GM21381 (cell line): Measurements from ENCODE around the gene ZNF175.
A peak's percentile ranks its signal among the peaks of the same experiment; 100 is the strongest.

Source experiments
- ATAC-seq: cut with Tn5 transposase; IDR thresholded peaks from one replicate; pipeline ENCODE4 v1.9.1; 2021; ENCODE audit warnings: mild to moderate bottlenecking, moderate library complexity; ENCODE audit not compliant: unreplicated experiment

Gene ZNF175

DNA sequence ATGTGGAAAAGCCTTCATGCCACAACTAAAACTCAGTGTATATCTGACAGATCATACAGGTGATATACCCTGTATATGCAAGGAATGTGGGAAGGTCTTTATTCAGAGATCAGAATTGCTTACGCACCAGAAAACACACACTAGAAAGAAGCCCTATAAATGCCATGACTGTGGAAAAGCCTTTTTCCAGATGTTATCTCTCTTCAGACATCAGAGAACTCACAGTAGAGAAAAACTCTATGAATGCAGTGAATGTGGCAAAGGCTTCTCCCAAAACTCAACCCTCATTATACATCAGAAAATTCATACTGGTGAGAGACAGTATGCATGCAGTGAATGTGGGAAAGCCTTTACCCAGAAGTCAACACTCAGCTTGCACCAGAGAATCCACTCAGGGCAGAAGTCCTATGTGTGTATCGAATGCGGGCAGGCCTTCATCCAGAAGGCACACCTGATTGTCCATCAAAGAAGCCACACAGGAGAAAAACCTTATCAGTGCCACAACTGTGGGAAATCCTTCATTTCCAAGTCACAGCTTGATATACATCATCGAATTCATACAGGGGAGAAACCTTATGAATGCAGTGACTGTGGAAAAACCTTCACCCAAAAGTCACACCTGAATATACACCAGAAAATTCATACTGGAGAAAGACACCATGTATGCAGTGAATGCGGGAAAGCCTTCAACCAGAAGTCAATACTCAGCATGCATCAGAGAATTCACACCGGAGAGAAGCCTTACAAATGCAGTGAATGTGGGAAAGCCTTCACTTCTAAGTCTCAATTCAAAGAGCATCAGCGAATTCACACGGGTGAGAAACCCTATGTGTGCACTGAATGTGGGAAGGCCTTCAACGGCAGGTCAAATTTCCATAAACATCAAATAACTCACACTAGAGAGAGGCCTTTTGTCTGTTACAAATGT is 16.4 kb downstream of the ZNF175 start:
- no peak for ATAC-seq

DNA sequence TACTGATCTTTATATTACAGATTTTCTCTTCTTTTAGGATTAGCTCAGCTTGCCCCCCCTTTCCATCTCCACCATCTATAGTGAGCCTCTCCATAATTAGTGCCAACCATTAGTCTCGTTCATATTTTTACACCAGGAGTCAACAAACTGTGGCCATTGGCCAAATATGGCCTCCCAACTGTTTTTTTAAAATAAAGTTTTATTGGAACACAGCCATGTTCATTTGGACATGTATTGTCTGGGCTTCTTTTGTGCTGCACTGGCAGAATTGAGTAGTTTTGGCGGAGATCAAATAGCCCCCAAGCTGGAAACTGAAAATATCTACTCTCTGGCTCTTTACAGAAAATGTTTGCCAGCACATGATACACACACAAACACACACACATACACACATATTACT is 18.4 kb downstream of the ZNF175 start:
- no peak for ATAC-seq

DNA sequence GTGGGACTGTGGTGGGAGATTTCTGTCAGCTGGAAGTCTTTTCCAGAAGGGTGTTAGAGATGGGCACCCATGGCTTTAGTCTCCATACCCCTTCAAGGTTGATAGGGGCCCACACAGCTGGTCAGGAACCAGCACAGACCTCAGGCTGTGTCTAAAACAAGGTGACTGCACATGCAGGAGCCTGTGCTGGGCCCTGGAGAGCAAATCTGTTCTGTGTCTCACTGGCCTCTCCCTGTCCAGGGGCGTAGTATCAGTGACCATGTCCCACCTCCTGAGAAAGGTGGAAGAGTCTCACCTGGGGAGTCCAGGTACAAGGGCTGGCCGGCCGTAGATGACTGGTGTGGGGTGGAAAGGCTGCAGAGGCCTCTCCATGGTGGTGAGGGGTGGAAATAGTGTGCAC is 19.4 kb downstream of the ZNF175 start:
- no peak for ATAC-seq

DNA sequence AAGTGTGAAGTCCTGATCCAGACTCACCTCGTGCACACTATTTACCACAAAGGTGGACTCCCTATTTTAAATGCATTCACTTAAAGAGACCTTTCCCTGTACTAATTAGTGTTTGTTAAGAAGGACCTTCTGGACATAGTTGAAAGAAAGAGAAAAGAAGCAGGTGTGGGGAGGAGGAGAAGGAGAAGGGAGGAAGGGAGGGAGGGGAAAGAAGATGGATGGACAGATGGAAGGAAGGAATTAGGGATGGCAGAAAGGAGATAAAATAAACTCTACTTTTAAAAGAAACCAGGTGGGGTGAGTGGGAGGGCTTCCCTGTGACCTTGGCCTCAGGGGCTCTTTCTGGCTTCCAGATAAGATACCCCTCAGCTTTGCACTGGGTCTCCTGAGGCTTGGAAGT is 21.4 kb downstream of the ZNF175 start:
- ATAC-seq: no peak

DNA sequence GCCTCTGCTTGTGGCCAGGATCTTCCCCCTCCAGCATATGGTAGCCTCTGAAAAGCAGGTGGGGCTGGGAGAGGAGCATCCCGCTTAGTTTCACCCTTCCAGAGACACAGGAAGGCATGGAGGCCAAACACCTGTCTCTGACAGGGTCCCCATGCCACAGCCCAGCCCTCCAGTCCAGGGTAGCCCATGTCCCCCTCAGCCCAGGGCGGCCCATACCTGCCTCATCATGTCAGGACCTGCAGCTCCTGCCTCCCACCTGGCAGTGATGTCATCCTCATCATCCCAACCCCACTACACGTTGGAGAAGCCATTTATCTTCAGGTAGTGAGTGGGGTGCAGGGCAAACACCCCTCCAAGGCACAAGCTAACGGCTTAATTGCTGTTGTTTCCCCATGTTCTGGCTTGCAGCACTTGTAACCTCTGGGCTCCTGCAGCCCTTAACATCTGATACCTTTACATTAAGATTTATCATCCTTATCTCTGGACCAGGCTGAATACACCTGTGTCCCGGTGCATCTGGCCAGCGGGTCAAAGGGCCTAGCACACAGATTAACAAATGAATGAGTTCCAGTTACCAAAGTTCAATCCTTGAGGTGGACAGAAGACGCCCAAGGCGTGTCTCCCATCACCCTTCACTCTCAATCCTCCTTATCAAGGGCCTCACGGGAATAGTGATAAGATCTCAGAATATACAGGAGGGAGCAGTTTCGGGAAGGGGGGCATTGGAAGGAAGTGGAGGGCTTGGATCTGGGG is 22.2 kb downstream of the ZNF175 start:
- ATAC-seq: no peak

DNA sequence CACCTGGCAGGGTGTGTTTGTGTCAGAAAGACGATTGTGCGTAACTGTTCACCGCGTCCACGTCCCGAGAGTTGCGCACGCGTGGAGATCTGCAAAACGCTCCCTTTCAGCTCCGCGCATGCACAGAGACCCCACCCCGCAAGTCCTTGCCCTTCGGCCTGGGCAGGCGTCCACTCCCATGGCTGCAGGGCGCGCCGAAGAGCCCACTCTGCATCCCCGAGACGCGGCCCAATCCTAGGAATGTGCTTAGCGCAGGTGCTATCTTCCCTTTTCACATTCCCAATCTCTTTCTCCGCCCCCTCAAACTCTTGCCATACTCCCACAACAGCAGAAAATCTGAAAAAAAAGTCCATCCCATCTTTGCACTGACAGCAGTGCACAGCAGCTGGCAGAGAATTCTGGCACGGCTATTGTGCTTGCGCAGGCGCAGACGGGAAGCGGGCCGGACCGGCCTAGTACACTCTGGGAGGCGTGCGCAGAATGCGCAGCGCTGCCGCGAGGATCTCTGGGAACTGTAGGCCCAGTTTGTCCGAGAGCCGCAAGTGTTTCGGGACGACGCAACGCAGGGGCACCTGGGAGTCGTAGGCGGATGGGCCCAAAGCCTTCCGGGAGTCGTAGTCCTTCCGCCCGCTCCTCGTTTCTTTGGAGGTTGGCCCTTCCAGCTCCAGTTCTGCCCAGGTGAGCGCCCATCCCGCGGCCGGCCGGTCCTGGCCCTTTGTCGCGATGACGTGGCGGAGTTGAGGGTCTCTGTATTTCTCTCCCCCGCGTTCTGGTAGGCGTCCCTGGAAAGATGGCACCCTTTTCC is 23.1 kb downstream of the ZNF175 start:
- peak; percentile 97 for ATAC-seq

DNA sequence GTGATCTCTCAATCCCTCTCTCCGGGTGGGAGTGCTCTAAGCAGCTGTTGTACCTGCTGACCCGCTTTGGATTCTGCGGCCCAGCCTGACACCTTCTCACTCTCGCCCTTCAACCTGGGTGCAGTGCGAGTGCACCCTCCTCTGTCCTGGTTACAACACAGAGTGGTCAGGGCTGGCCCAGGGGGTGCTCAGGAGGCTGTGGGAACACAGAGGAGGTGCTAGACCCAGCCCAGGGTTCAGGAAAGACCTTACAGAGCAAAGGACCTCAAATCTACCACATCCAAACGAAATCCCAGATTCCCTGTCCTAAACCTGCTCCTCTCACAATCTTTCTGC is 23.7 kb downstream of the ZNF175 start:
- no peak for ATAC-seq

DNA sequence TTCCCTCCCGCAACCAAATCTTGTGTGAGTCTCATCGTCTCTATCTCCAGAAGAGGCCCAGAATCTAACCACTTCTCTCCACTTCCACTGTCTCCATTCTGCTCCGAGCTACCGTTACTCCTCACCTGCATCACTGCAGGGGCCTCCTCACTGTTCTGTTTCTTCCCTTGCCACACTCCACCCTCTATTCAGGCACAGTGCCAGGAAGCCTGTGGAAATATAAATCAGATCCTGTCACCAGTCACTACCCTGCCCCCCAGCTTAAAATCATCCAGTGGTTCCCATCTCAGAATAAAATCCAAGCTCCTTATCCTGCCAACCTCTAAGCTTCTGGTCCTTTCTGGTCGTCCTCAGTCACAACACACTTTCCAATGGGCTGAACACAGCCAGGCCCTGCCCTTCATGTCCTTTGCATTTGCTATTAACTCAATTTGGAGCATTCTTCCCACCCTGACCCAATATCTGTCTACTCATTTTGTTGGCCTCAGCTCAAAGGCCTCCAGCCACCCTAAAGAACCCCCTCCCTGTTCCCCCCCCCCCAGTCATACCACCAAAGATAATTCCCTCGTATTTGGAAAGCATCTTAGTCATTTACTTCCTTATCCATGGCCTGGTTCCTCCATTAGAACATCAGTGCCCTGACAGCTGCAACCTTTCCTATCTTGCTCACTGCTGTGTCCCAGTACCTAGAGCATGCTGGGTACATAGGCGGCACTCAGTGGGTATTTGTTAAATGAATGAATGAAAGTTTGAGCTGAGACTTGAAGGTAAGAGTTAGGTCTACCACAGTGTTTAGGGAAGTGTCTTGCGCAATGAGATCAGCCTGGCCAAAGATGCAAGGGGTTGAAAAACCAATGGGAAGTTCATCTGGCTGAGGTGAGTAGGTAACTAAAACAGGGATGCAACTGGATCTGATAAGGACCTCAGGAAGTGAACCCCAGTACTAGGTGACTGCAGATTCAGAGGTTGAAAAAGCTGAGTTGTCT is 24.4 kb downstream of the ZNF175 start:
- no peak for ATAC-seq

DNA sequence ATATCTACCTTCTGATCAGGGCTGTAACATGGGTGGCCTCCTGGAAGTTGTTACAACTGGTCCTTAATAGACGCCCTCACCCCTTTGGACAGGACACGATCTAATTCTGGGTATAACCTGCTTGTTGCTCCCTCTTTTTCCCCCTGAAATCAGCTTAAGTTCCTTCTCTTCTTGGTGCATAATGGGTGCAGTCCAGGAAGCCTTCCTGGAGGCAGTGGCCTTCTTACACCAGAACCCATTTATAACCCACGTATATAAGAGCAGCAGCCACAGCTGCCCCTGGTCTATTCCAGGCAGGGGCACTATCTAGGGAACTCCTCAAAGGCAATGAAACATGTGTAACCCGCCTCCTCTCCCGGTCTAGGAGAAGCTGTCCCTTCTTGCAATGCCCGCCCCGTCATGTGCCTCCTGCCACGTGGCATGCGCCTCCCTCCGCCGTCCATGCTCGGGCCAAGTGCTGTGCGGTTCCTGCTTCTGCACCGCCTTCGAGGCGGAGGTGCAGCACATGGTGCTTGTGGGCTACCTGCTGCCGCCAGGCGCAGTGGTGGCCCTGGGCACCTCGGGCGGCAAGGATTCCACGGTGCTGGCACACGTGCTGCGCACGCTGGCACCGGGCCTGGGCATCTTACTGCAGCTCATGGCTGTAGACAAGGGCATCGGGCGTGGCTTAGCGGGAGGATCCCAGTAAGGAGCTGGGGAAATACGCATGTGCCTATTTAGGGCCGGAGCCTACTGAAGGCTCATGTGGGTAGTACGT is 27.3 kb downstream of the ZNF175 start:
- ATAC-seq: no peak

DNA sequence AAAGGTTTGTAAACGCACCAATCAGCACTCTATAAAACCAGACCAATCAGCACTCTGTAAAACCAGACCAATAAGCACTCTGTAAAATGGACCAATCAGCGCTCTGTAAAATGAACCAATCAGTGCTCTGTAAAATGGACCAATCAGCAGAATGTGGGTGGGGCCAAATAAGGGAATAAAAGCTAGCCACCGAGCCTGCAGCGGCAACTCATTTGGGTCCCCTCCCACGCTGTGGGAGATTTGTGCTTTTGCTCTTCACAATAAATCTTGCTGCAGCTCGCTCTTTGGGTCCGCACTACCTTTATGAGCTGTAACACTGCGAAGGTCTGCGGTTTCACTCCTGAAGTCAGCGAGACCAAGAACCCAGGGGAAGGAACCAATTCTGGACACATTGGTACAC is 28.0 kb downstream of the ZNF175 start:
- no peak for ATAC-seq

DNA sequence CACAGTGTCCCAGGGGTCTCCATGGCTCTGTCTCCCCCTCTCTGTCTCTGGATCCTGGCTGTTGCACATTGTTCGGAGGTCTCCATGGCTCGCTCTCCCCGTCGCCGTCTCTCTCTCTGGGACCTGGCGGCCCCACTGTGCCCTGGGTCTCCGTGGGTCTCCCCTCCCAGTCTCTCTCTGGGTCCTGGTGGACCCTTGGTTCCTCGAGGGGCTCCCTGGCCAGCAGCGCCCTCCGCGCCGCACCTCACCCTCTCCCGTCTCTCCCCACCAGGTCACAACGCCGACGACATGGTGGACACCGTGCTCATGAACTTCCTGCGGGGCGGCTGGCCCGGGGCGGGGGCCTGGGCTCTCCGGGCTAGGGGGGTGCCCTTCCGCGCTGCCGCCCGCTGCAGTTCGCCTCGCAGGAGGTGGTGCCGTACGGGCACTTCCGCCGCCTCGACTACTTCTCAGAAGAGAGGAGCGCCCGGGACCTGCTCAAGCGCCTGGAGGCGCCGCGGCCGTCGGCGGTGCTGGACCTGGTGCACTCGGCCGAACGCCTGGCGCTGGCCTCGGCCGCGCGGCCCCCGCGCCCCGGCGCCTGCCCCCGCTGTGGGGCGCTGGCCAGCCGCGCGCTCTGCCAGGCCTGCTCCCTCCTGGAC is 30.0 kb downstream of the ZNF175 start:
- no peak for ATAC-seq

DNA sequence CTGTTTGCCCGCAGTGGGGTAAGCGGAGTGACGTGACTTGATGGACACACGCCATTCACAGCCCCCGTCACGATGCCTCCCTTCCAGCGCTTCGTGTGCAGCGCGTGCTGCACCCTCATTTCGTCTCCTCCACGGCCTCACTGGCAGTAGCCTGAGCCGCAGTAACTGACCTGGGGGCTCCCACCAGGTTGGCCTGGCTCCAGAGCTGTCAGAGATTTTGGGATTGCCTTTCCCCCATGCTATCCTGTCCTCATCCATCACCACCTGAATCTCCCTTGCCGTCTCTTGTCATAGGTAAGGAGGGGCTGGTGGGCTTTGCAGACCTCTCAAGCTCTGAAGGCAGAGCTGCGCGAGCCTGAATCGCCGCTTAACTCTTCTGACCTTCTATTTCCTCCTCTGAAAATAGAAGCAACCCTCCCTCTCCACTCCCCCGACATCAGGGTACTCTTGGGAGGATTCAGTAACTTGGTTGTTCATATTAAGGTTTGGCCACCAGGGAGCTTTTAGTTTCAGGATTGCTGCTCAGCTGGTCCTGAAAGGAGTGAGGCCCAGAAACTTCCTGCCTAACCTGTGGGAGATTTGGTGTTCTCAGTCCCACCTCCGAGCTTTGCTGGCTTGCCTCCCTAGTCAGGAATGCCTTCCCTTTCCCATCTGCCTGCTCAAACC is 31.2 kb downstream of the ZNF175 start:
- no peak for ATAC-seq

DNA sequence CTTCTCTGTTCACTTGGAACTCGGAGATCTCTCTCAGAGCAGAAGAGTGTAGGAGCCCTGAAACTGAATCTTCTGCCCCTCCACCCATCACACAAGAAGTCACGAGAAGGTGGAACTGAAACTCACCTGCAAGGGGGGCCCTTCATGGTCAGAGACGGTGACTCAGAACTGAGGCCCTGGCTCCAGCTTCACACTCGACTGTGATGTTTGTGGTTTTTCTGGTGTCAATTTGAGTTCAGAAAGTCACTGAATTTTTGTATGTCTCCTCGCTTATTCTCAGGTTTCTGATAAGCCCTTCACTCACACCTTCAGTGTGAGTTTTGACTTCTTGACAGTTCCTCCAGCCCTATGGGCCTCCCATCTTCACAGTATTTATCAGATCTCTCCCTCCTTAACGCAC is 36.0 kb downstream of the ZNF175 start:
- peak; percentile 92 for ATAC-seq

DNA sequence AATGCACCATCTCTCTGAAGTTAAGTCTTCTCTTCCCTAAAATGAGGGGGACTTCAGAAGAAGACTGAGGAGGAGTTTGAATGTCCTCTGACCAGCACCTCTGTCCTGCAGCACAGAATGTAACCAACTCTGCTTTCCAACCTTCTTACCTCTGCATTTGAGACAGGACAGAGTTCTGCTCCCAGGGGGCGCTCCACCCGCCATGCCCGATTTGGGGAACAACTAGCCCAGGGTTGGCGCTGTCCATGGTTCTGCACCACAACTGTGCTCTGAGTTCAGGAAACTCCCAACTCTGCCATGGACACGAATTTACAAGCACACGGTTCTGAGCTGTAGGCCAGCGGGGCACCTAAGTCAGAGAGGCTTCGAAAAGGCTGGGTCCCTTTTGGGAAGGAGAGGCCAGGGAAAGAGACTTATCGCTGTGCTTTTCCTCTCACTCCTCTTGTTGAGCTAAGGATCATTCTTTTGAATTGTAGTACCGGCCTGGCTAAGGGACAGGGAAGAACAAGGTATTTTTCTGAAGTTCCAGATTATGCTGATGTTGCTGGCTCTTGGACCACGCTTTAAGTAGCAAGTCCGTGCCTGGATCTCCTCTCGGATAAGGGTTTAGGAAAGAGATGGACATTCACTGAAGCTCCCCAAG is 37.0 kb downstream of the ZNF175 start:
- no peak for ATAC-seq

DNA sequence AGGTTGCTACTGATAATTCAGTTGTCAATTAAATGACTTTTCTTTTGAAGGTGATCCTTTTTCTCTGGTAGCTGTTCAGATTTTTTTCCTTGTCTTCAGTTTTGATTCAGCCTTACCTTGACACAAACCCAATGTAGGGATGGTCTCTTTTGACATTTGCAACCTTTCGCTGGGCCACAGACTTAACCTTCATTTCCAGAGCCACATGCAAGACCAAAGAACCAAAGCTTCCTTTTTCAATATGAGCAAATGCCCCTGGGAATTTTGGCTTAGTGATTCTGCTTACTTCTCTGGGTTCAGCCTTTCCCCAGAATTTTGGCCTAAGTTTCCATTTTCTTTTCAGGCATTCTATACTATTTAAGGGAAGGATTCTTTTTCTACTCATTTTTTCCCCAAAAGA is 39.5 kb downstream of the ZNF175 start:
- no peak for ATAC-seq

DNA sequence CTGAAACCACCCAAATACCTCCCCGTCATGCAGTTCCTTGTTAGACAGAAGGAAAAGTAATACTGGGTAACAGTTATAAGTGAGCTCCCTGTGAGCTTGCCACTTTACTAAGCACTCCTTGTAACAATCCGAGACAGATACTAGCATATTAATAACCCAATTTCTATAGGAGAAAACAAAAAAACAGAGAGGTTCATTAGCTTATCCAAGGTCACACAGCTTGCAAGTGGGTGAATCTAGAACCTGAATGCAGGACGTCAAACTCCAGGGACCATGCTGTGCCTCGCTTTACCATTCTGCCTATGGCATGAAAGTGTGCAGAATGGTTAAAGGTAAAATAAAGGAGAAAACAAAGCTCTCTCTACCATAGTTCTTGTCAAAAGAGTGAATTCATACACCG is 43.7 kb downstream of the ZNF175 start:
- no peak for ATAC-seq

DNA sequence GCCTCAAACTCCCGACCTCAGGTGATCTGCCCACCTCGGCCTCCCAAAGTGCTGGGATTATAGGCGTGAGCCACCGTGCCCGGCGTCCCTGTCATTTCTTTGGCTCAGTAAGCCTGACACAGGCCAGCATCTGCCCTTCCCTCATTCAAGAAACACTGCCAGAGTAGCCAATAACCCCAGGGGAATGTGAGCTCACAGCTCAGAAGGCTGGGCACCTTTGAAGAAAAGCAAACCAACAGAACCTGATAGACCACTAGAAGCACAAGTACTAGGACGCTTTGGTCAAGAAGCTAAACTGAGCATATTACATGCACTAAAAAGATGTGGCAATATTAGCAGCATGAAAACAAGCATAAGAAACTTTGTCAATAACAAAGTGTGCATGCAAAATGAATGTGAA is 44.9 kb downstream of the ZNF175 start:
- ATAC-seq: no peak

DNA sequence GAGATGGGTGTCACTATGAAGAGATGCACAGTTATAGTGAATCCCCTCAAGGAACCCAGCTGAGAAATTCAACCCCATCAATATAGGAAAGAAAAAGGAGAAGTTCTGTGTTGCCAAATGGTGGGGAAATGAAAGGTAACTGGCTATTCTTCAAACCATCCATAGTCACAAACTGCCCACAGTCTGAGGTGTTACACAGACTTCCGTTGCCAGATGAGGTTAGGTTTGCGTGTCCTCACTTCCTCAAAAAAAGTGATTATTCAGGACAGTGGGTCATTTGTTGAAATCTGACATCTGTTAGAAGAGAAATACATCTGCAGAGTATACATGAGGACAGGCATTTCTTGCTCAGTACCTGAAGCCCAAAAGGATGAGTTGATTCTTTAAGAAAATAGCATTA is 50.1 kb downstream of the ZNF175 start:
- no peak for ATAC-seq
